MM.1S (cell line): ENCODE measurements around the gene CD74.

Experiments
- EZH2 ChIP-seq: fragments of 300-600 bp; sonication (generic); optimal IDR thresholded peaks from 2 replicates; pipeline ENCODE3; 2017; ENCODE audit warnings: low read depth, mild to moderate bottlenecking, antibody characterized with exemption, low read length, mixed read lengths
- EZH2phosphoT487 ChIP-seq: fragments of 300-600 bp; sonication (generic); IDR thresholded peaks from 2 replicates; pipeline ENCODE4 v1.6.1; 2018; ENCODE audit warnings: antibody characterized with exemption, low read length
- TF ChIP-seq, protein P1 (sequence below): fragments of 300-600 bp; sonication (generic); IDR thresholded peaks from 2 replicates; pipeline ENCODE4 v1.5.1; 2016; ENCODE audit warnings: antibody characterized with exemption, low read length, mixed read lengths

DNA sequence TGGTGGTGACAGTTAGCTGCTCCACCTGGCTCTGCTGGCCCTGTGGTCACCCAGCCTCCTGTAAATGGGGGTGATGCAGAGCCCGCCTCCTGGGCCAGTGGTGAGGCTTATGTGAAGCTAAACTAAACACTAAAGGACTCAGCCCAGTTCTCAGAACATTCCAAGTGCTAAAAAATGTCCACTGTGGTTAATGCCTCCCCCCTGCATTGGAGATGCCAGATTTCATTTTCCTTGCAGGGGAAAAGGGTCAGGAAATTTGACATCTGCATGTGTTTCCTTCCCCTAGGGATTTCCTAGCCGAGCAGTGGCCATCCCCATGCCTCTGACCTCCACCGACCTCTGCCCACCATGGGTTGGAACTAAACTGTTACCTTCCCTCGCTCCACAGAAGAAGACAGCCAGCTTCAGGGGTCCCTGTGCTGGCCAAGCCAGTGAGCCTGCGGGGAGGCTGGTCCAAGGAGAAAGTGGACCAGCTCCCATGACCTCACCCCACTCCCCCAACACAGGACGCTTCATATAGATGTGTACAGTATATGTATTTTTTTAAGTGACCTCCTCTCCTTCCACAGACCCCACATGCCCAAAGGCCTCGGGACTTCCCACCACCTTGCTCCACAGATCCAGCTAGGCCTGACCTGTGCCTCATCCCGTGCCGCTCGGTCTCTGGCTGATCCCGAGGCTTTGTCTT lies 13.0 kb downstream of the CD74 start:
- TF ChIP-seq, protein P1, sequence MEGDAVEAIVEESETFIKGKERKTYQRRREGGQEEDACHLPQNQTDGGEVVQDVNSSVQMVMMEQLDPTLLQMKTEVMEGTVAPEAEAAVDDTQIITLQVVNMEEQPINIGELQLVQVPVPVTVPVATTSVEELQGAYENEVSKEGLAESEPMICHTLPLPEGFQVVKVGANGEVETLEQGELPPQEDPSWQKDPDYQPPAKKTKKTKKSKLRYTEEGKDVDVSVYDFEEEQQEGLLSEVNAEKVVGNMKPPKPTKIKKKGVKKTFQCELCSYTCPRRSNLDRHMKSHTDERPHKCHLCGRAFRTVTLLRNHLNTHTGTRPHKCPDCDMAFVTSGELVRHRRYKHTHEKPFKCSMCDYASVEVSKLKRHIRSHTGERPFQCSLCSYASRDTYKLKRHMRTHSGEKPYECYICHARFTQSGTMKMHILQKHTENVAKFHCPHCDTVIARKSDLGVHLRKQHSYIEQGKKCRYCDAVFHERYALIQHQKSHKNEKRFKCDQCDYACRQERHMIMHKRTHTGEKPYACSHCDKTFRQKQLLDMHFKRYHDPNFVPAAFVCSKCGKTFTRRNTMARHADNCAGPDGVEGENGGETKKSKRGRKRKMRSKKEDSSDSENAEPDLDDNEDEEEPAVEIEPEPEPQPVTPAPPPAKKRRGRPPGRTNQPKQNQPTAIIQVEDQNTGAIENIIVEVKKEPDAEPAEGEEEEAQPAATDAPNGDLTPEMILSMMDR = no peak
- no peak for TF ChIP-seq EZH2phosphoT487
- TF ChIP-seq EZH2 = no peak
